Measurements from ENCODE around the gene CSNK2B. TPM values are rescaled to one million over a fixed set of nuclear protein-coding genes. Genes with fewer than 3 reads are reported as not detected.

Gene CSNK2B
- polyA plus RNA-seq, 1 donor (not counting 4 experiments of a cell fraction or from before 2014, with no cell fraction given): 43.7 TPM

DNA sequence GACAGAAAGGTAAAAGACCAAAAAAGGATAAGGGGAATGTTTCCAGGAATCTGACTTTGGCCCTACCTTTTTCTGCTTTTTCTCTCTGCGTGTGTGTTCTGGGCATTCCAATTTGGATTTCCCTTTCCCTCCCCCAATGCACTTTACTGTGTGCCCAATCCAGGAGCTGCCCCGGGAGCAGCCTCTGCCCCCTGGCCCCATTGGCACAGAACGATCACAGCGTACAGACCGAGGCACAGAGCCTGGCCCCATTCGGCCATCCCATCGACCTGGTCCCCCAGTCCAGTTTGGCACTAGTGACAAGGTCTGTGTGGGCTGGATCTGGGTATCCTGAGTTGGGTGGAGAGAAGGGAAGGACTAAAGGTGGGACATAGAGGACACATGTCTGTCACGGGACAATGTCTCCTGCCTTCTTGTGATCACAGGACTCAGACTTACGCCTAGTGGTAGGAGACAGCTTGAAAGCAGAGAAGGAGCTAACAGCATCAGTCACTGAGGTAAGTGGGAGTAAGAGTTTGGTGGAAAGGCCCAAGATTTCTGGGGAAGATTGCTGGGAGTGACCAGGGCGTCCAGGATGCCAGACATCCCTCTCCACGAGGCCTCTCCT is 30.8 kb upstream of the CSNK2B start:
- no peak for TF ChIP-seq EZH2 (IDR thresholded peaks at IDR 0.05; ENCODE audit: low read length)
- TF ChIP-seq, protein P1, sequence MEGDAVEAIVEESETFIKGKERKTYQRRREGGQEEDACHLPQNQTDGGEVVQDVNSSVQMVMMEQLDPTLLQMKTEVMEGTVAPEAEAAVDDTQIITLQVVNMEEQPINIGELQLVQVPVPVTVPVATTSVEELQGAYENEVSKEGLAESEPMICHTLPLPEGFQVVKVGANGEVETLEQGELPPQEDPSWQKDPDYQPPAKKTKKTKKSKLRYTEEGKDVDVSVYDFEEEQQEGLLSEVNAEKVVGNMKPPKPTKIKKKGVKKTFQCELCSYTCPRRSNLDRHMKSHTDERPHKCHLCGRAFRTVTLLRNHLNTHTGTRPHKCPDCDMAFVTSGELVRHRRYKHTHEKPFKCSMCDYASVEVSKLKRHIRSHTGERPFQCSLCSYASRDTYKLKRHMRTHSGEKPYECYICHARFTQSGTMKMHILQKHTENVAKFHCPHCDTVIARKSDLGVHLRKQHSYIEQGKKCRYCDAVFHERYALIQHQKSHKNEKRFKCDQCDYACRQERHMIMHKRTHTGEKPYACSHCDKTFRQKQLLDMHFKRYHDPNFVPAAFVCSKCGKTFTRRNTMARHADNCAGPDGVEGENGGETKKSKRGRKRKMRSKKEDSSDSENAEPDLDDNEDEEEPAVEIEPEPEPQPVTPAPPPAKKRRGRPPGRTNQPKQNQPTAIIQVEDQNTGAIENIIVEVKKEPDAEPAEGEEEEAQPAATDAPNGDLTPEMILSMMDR (optimal IDR thresholded peaks at IDR 0.05 in 1 of 3, IDR thresholded peaks at IDR 0.05 in 1 of 3, conservative IDR thresholded peaks at IDR 0.05 in 1 of 3; ENCODE audit: extremely low read depth in 1 of 3, insufficient read depth in 2 of 3, low read length in 3 of 3): no peak
- no peak overlapping the region for H3K4me3 ChIP-seq (ENCODE audit: control insufficient read depth in 2 of 3, extremely low read depth in 1 of 3, insufficient read depth in 2 of 3, low read depth in 1 of 3, low read length in 3 of 3)
- dilution Hi-C loops (cut with MboI; ENCODE audit: extremely low pct_ligation_motif_present, low sequenced_read_pairs): no loop called here
- H3K36me3 ChIP-seq (ENCODE audit: control insufficient read depth in 2 of 2, extremely low read depth in 1 of 2, insufficient read depth in 2 of 2, low read length in 2 of 2): peaks cover 61 to 69% of the 10 kb centered on the region in 2 experiments
- no peak for DNase-seq (ENCODE audit: low read depth, low spot score)
- no peak for FAIRE-seq
- no peak overlapping the region for H2AFZ ChIP-seq (ENCODE audit: control insufficient read depth, low read length)
- H3K9ac ChIP-seq (ENCODE audit: control insufficient read depth, extremely low read depth, insufficient read depth, low read length): no peak overlapping the region
- no peaks in the 10 kb centered on the region for H3K4me1 ChIP-seq (ENCODE audit: control insufficient read depth, extremely low read depth, insufficient read depth, low read length)
- H3K27ac ChIP-seq (ENCODE audit: control insufficient read depth, insufficient read depth, low read length): no peak overlapping the region
- H3K9me3 ChIP-seq (ENCODE audit: control insufficient read depth, low read depth, low read length): no peaks in the 10 kb centered on the region
- H3K27me3 ChIP-seq (ENCODE audit: control insufficient read depth, extremely low read depth, insufficient read depth, low read length): no peaks in the 10 kb centered on the region
- peaks cover 7% of the 10 kb centered on the region for H4K20me1 ChIP-seq (ENCODE audit: control insufficient read depth, extremely low read depth, insufficient read depth, low read length)
- H3K9me1 ChIP-seq (ENCODE audit: control insufficient read depth, extremely low read depth, insufficient read depth, low read length): no peaks in the 10 kb centered on the region
- peaks cover 27% of the 10 kb centered on the region for H3K79me2 ChIP-seq (ENCODE audit: control insufficient read depth, insufficient read depth, low read length)
- no peak overlapping the region for H3K4me2 ChIP-seq (ENCODE audit: control insufficient read depth, extremely low read depth, insufficient read depth, low read depth, low read length)

DNA sequence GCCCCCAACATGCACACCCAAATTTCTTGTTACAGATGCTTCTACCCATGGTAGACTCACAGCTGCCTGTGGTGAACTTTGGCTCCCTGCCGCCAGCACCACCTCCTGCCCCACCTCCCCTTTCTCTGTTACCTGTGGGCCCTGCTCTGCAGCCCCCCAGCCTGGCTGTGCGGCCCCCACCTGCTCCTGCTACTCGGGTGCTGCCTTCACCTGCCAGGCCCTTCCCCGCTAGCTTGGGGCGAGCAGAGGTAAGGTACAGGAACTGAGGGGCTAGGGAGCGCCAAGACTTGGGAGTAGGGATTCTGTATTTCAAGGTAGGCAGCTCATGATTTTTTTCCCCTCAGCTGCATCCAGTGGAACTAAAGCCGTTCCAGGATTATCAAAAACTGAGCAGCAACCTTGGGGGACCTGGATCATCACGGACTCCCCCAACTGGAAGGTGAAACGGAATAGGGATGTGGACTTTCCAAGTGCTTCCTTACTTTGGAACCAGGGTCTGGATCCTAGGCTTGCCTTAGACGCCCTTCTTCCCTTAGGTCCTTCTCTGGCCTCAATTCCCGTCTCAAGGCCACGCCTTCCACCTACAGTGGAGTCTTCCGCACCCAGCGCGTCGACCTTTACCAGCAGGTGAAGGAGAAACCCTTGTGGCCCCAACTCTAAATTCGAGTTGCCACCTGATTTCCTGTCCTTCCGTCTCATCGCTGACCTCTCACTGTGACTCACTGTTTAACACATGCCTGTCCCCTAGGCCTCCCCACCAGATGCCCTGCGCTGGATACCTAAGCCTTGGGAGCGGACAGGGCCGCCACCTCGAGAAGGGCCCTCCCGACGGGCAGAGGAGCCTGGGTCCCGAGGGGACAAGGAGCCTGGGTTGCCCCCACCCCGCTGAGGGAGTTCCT is 28.9 kb upstream of the CSNK2B start:
- H3K27me3 ChIP-seq (ENCODE audit: control insufficient read depth, extremely low read depth, insufficient read depth, low read length): no peaks in the 10 kb centered on the region
- no peak overlapping the region for H3K27ac ChIP-seq (ENCODE audit: control insufficient read depth, insufficient read depth, low read length)
- peaks cover 64 to 66% of the 10 kb centered on the region in 2 experiments for H3K36me3 ChIP-seq (ENCODE audit: control insufficient read depth in 2 of 2, extremely low read depth in 1 of 2, insufficient read depth in 2 of 2, low read length in 2 of 2)
- dilution Hi-C loops (cut with MboI; ENCODE audit: extremely low pct_ligation_motif_present, low sequenced_read_pairs): no loop called here
- no peaks in the 10 kb centered on the region for H3K9me1 ChIP-seq (ENCODE audit: control insufficient read depth, extremely low read depth, insufficient read depth, low read length)
- H3K4me3 ChIP-seq (ENCODE audit: control insufficient read depth in 2 of 3, extremely low read depth in 1 of 3, insufficient read depth in 2 of 3, low read depth in 1 of 3, low read length in 3 of 3): no peak overlapping the region
- H3K4me2 ChIP-seq (ENCODE audit: control insufficient read depth, extremely low read depth, insufficient read depth, low read depth, low read length): no peak overlapping the region
- H3K9me3 ChIP-seq (ENCODE audit: control insufficient read depth, low read depth, low read length): no peaks in the 10 kb centered on the region
- no peaks in the 10 kb centered on the region for H3K4me1 ChIP-seq (ENCODE audit: control insufficient read depth, extremely low read depth, insufficient read depth, low read length)
- peaks cover 7% of the 10 kb centered on the region for H4K20me1 ChIP-seq (ENCODE audit: control insufficient read depth, extremely low read depth, insufficient read depth, low read length)
- FAIRE-seq (no peak), DNase-seq (ENCODE audit: low read depth, low spot score) (no peak)
- TF ChIP-seq, protein P1 (optimal IDR thresholded peaks at IDR 0.05 in 1 of 3, IDR thresholded peaks at IDR 0.05 in 1 of 3, conservative IDR thresholded peaks at IDR 0.05 in 1 of 3; ENCODE audit: extremely low read depth in 1 of 3, insufficient read depth in 2 of 3, low read length in 3 of 3): no peak
- no peak for TF ChIP-seq EZH2 (IDR thresholded peaks at IDR 0.05; ENCODE audit: low read length)
- H3K79me2 ChIP-seq (ENCODE audit: control insufficient read depth, insufficient read depth, low read length): peaks cover 14% of the 10 kb centered on the region
- H3K9ac ChIP-seq (ENCODE audit: control insufficient read depth, extremely low read depth, insufficient read depth, low read length): no peak overlapping the region
- no peak overlapping the region for H2AFZ ChIP-seq (ENCODE audit: control insufficient read depth, low read length)

Measured in keratinocyte (primary cell).